Kidney epithelial cell (primary cell): ENCODE data around the gene ARHGEF40. TPM values are rescaled to one million over a fixed set of nuclear protein-coding genes. Genes with fewer than 3 reads are reported as not detected.

Source experiments
- DNase-seq: peaks from one replicate; pipeline ENCODE4 v3.0.0-alpha.2; 2010; ENCODE audit warnings: low read depth
- H3K27me3 ChIP-seq: 2 replicates; pipeline ENCODE4 v1.6.0; 2011; ENCODE audit warnings: low read length; ENCODE audit not compliant: control insufficient read depth, insufficient read depth
- H3K36me3 ChIP-seq: 2 replicates; pipeline ENCODE4 v1.5.1; 2011; ENCODE audit warnings: low read length; ENCODE audit not compliant: control insufficient read depth, insufficient read depth
- H3K4me3 ChIP-seq: 2 replicates; pipeline ENCODE4 v1.5.1; 2011; ENCODE audit warnings: low read depth, mild to moderate bottlenecking, control low read depth, low read length
- CTCF ChIP-seq: IDR thresholded peaks from 2 replicates; pipeline ENCODE4 v1.5.1; 2011; ENCODE audit warnings: mild to moderate bottlenecking, moderate library complexity, low read length, control low read depth, inconsistent platforms; ENCODE audit not compliant: insufficient read depth, poor library complexity, severe bottlenecking
- total RNA-seq: library from RNA; depleted of rRNA; stranded (reverse); fragments of >200 nt; gene quantifications from 2 replicates; pipeline ENCODE4 v1.2.3, GENCODE V29; 2015

The ARHGEF40 gene
- total RNA-seq, 1 donor from 2014 or later, result 59.7 TPM

- H3K4me3 ChIP-seq, result no peak overlapping the region
These were observed 8.2 kb downstream of the ARHGEF40 start for GRCh38 chr14:21078287-21078686.

GRCh38 chr14:21078726-21079125 is 8.6 kb downstream of the ARHGEF40 start:
- peaks cover 12% of the 10 kb centered on the region for H3K36me3 ChIP-seq

More at GRCh38 chr14:21078287-21078686, 8.2 kb downstream of the ARHGEF40 start:
- TF ChIP-seq CTCF, result no peak
- DNase-seq, result no peak
- peaks cover 12% of the 10 kb centered on the region for H3K36me3 ChIP-seq
- no peaks in the 10 kb centered on the region for H3K27me3 ChIP-seq

GRCh38 chr14:21081521-21082142 is 11.5 kb downstream of the ARHGEF40 start:
- Histone ChIP-seq H3K27me3 (no peaks in the 10 kb centered on the region), H3K36me3 (peaks cover 4% of the 10 kb centered on the region), H3K4me3 (no peak overlapping the region)
- no peak for TF ChIP-seq CTCF
- no peak for DNase-seq

More at GRCh38 chr14:21078726-21079125, 8.6 kb downstream of the ARHGEF40 start:
- TF ChIP-seq CTCF, result no peak
- no peak for DNase-seq
- Histone ChIP-seq H3K4me3 (no peak overlapping the region), H3K27me3 (no peaks in the 10 kb centered on the region)

GRCh38 chr14:21083565-21084325 is 13.6 kb downstream of the ARHGEF40 start:
- H3K36me3 ChIP-seq, result peaks cover 3% of the 10 kb centered on the region
- no peak overlapping the region for H3K4me3 ChIP-seq
- no peak for TF ChIP-seq CTCF
- no peak for DNase-seq
- H3K27me3 ChIP-seq, result no peaks in the 10 kb centered on the region

- H3K36me3 ChIP-seq, result peaks cover 3% of the 10 kb centered on the region
- no peak overlapping the region for H3K4me3 ChIP-seq
- DNase-seq, result no peak
- no peaks in the 10 kb centered on the region for H3K27me3 ChIP-seq
- no peak for TF ChIP-seq CTCF
These were observed 14.3 kb downstream of the ARHGEF40 start for GRCh38 chr14:21084396-21084795.
